GM21619 (cell line): Measurements from ENCODE around the gene B3GALT5.

ENCODE experiments used
- ATAC-seq: cut with Tn5 transposase; IDR thresholded peaks from one replicate; pipeline ENCODE4 v1.9.1; 2021; ENCODE audit not compliant: unreplicated experiment

Gene B3GALT5

DNA sequence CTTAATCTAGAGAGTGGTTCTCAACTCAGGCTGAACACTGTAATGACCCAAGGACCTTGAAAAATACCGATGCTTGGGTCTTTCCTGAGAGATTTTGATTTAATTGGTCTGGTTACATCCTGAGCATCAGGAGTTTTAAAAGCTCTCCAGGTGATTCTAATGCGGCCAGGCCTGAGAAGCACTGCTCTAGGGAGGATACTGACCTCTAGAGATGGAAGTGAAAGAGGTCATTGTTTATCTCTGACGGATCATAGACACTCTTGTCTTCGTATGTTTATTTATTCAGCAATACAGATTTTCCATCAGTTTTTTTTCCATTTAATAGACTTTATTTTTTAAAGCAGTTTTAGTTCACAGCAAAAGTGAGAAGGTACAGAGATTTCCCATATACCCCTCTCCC, 77.7 kb downstream of the B3GALT5 start:
- no peak for ATAC-seq

- no peak for ATAC-seq
These were observed 82.0 kb downstream of the B3GALT5 start for GRCh38 chr21:39694750-39695149.

GRCh38 chr21:39696196-39696595, 83.5 kb downstream of the B3GALT5 start:
- no peak for ATAC-seq

DNA sequence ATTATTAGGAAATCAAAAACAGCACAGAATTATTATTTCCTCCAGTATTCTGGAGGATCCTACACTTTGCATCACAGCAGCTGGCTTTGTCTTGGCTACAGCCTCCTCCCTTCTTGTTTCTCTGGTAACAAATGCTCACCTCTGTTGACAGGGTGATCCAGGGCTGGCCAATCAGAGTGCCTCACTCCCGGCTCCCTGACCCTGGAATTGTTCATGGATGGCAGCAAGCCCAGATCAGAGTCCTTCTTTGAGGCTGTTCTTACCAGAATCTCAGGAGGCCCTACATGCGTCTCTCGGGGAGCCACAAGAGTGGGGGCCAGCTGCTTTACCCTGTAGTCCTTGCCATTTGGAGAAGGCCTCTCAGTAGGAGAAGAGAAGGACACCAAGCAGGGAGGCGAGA, 83.9 kb downstream of the B3GALT5 start:
- ATAC-seq = no peak

DNA sequence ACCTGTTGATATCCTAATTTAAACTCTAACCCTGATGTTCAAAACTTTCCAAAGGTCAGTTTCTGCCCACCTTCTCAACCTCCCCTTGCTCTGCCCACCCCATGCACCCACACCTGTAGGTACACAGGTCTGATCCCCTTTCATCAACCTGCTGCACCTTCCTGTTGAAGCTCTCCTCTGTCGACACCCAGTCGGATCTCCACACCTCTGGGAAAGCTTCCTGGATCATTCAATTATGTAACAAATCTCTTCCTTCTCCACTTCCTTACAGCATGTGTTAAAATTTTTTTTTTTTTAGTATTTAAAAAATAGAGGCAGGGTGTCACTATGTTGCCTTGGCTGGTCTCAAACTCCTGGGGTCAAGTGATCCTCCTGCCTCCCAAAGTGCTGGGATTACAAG, 87.6 kb downstream of the B3GALT5 start:
- no peak for ATAC-seq

- no peak for ATAC-seq
These were observed 90.8 kb downstream of the B3GALT5 start for GRCh38 chr21:39703578-39703977.

GRCh38 chr21:39705849-39706248, 93.1 kb downstream of the B3GALT5 start:
- no peak for ATAC-seq

DNA sequence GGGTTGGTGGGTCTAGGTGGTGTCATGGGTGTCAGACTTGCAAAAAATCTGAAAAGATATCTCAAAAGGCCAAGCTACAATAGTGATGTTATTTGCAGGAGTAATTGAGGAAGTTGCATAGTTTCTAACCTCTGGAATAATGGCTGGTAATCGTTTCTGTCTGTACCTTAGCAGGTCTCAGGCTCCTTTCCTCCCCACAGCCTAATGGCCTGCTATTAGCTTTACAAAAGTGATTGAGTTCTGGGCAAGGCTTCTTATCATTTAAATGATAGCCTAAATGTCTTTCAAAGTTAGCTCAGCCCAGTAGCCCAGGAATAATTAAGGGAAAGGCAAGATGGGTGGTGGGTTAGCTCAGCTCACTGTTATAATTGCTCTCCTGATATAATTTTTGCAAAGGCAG, 94.6 kb downstream of the B3GALT5 start:
- ATAC-seq = no peak

DNA sequence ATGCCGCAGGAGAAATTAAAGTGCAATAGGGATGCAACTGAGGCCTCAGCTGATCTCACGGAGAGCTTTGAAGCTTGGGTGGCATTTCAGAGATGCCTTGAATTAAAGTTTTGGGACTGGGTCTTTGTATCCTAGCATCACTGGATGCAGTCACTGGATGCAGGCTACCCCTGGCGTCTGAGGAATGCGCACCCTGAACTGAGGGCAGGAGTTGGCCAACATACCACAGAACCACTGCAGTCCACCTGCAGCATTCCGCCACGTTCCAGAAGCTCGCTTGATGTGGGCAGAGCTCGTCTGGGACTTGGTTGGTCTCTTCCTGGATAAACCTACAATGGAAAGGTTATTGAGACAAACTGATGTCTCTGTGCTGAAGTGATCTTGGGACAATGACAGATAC, 98.1 kb downstream of the B3GALT5 start:
- no peak for ATAC-seq

DNA sequence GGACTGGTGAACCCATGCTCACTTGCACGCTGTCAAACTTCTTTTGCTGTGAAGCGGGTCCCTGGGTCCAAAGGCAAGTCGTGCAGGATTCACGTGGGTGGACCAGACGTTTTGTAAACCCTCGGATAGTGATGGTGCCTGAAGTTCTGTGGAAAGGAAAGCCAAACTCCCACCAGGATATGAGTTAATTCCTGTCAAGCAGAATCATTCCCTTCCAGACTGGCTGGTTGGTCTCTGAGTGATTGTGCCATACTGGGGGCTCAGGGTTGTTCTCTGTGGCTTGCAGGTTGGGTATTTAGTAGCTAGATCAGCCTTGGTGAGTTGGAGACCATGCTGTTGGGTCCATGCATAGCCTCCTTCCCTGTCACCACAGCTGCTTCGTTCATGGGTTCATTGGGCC, 99.5 kb downstream of the B3GALT5 start:
- no peak for ATAC-seq

GRCh38 chr21:39712976-39713375, 100.2 kb downstream of the B3GALT5 start:
- ATAC-seq = no peak

DNA sequence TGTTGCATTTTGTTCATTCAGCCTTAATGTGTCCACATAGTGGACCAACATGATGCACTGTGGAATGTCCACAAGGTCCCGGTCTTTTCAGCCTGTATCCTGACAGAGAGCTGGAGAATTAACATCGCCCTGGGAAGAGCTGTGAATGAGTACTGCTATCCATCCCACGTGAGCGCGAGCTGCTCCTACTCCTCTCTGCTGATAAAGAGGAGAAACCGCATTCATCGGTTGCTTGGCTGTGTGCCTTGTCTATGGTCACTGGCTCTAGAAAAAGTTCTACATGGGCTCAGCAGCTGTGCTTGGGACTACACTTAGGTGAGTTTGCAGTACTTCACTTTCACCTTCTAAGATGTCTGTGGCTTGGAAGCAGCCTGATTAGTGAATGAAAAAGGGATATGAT, 101.2 kb downstream of the B3GALT5 start:
- ATAC-seq = no peak

DNA sequence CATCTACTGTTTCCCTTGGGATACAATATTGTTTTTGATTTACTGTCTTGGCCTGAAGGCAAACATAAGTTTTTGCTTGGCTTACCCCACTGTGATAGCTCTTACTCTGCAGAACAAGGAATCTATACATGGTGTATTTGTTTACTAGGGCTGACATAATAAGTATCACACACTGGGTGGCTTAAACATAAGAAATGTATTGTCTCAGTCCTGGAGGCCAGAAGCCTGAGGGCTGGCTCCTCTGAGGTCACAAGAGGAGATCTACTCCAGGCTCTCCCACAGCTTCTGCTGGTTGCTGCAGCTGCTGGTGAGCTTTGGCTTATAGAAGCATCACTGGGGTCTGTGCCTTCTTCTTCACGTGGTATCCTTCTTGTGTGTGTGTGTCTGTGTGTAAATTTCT, 101.6 kb downstream of the B3GALT5 start:
- no peak for ATAC-seq

DNA sequence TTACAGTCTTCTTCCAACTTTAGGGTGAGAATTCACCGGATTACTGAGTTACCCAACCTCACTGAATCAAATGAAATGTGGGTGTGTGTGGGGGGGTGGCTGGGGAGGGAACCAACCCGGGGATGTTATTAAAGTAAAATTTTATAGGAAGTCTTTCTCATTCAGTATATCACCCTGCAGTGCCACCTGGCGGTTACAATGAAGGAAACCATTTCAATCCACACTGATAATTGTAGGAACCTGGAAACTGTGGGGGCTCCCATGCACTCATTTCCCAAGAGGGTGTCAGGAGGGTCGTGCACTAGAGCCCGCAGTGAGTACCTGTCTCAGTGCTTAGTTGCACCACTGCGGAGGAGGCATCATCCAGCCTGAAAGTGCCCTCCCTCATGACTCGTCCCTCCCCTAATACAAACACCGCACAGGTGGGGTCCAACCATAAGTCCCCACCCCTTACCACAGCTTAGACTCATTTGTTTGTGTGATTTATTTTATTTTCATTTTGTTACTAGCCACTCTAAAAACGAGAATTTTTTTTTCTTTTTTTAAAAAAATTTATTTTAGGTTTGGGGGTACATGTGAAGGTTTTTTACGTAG, 103.2 kb downstream of the B3GALT5 start:
- no peak for ATAC-seq

DNA sequence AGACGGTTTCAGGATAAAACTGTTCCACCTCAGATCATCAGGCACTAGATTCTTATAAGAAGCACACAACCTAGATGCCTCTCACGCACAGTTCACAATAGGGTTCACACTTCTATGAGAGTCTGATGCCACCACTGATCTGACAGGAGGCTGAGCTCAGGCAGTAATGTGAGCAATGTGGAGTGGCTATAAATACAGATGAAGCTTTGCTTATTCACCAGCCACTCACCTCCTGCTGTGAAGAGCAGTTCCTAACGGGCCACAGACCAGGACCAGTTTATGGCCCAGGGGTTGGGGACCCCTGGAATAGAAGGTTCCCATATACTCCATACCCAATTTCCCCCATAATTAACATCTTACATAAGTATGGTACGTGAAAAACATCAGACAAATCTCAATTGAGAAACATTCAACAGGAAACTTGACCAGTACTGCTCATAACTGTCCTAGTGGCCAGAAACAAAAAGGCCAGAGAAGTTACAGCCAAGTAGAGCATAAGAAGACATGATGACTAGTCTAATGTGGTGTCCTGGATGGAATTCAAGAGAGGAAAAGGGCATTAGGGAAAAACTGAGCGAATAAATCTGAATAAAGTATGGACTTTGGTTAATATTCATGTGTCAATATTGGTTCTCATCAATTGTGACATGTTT, 107.5 kb downstream of the B3GALT5 start:
- no peak for ATAC-seq

- ATAC-seq = no peak
These were observed 109.1 kb downstream of the B3GALT5 start for GRCh38 chr21:39721885-39722284.
